HTR-8/SVneo (cell line): ENCODE measurements around the gene NFIL3.

Source experiments
- DNase-seq: peaks from one replicate; pipeline ENCODE4 v3.0.0; 2011; ENCODE audit warnings: low spot score, mixed read lengths; ENCODE audit not compliant: insufficient read length
- FAIRE-seq: peaks from 2 replicates; lab custom pipeline; 2011; peaks lifted over from hg19 to GRCh38; lab: Jason Lieb, UNC

The NFIL3 gene

GRCh38 chr9:91422758-91423711 is 597 bp downstream of the NFIL3 start:
- DNase-seq (no peak), FAIRE-seq (no peak)

DNA sequence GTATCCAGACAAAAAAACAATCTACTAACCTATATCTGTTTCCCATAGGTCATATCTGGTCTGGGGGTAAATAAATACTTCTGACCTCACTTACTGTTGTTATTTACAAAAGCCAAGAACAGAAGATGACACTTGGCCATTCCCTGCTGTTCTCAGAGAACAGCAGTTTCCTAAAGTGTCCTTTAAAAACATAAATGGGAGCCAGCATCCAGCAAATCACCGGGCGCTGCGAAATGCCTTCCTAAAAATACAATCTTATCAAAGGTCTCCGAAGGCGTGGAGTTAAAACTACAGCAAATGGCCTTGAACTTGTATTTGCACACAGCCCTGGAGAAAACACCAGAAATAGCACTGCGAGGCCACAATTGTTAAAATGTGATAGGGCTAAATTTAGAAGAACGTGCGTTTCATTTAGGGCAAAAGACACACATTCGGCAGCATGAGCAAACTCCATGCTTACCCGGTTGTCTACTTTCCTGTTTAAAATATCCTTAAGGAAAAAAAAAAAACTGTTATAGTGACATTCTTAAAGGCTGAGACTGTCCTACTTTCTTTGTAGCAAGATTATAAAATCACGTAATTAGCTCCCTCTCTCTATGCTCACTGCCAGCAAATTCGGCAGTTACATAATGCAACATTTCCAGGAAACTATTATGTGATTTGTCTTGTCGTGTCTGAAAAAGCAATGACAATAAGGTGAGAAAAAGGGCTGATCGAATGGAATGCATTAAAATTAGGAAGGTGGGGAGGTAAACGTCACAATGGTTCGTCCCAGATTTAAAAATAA is 1.5 kb downstream of the NFIL3 start:
- no peak for FAIRE-seq

GRCh38 chr9:91421128-91421765 is 2.4 kb downstream of the NFIL3 start:
- no peak for FAIRE-seq
- no peak for DNase-seq

More for the DNA sequence above, 1.5 kb downstream of the NFIL3 start:
- DNase-seq, result no peak

GRCh38 chr9:91420501-91421127 is 3.0 kb downstream of the NFIL3 start:
- DNase-seq, result no peak
- FAIRE-seq, result no peak

GRCh38 chr9:91419222-91420191 is 4.1 kb downstream of the NFIL3 start:
- DNase-seq (no peak), FAIRE-seq (no peak)

- FAIRE-seq (no peak), DNase-seq (no peak)
Measured at GRCh38 chr9:91418215-91418610, 5.4 kb downstream of the NFIL3 start.

DNA sequence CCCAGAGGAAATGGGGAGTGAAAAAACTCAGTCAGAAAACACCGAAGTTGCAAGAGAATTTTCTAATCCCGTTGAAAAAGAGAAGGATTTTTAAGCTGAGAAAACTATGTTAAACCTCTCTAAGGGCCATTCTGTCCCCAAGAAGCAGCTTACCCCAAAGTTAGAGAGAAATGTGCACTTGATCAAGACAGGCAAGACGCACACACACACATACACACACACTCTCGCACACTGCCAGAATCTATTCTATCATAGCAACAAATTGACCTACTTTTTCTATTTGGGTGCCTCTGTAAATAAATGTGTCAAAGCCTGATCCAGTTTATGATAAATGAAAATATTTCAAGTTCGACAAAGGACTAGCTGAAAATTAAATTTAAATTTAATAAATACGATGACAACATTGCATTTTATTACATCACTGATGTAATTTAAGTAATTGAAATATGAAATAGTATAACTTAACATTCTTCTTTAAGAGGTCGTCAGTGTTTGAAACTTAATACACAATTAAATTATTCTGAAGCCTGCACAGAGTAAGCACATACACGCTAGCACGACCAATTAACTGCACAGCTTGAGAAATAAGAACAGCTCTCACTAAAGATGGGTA is 5.9 kb downstream of the NFIL3 start:
- FAIRE-seq (no peak), DNase-seq (no peak)

- FAIRE-seq, result no peak
- no peak for DNase-seq
Measured at GRCh38 chr9:91416096-91416712, 7.4 kb downstream of the NFIL3 start.

GRCh38 chr9:91415290-91415689 is 8.3 kb downstream of the NFIL3 start:
- FAIRE-seq, result no peak
- DNase-seq, result no peak

GRCh38 chr9:91412941-91413340 is 10.7 kb downstream of the NFIL3 start:
- DNase-seq, result no peak
- no peak for FAIRE-seq

GRCh38 chr9:91411096-91411771 is 12.4 kb downstream of the NFIL3 start:
- DNase-seq (no peak), FAIRE-seq (no peak)

DNA sequence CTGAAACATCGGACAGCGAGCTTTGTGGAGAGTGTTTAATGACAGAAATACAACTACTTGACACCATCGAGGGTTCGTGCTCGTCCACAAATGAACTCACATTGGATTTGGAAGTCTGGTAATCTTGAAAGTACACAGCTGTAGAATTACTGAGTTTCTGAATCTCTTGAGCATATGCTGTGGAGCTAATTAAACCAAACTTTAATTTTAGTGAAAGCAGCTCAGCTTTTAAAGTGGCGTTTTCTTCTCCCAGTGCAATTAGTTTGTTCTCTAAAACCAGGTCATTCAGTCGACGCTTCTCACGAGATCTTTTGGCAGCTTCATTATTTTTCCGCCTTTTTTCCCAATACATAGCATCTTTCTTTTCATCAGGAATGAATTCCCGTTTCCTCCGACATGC is 13.5 kb downstream of the NFIL3 start:
- DNase-seq (no peak), FAIRE-seq (no peak)

GRCh38 chr9:91408475-91408874 is 15.2 kb downstream of the NFIL3 start:
- no peak for FAIRE-seq

DNA sequence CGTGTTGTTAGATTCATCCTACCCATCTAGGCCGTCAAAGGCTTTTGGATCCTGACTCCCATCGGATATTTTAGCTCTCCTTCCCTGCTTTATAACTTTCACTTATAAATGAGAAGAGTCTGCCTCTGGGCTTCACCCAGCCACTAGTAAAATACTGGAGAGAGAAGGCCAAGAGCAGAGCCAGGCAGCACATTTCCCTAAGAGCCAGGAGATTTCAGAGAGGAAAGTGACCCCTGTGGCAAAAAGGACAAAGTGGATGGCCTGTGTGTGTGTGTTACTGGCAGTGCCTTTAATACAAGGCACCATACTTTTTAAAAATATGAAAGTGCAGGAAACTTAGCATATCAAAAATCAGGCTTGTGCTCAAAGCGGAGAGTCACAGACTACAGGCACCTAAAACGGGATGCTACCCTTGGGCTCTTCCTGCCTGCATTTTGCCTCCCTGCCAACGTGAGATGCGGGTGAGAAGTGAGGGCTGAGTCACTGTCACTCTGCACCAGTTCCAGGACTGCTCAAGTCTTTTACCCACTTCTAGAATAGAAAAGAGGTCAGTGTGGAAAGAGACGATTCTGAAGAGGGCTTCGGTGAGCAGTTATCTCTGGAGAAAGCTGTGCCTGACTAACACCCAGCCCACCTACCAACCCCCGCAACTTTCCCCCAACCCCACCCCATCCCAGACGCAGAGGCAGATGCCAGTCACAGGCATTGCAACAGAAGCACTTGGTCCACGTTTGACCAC is 15.9 kb downstream of the NFIL3 start:
- no peak for DNase-seq
- FAIRE-seq, result no peak

More at GRCh38 chr9:91408475-91408874, 15.2 kb downstream of the NFIL3 start:
- DNase-seq, result no peak

GRCh38 chr9:91405343-91406077 is 18.1 kb downstream of the NFIL3 start:
- FAIRE-seq (no peak), DNase-seq (no peak)
